Measurements from ENCODE around the gene NGEF. TPM values are rescaled to one million over a fixed set of nuclear protein-coding genes. Genes with fewer than 3 reads are reported as not detected.

NGEF gene
- total RNA-seq: 100 to 1,000 TPM in 1 of 4 donors, 10 to 100 TPM in 3; 46.1 to 105 (median 68.8) TPM

DNA sequence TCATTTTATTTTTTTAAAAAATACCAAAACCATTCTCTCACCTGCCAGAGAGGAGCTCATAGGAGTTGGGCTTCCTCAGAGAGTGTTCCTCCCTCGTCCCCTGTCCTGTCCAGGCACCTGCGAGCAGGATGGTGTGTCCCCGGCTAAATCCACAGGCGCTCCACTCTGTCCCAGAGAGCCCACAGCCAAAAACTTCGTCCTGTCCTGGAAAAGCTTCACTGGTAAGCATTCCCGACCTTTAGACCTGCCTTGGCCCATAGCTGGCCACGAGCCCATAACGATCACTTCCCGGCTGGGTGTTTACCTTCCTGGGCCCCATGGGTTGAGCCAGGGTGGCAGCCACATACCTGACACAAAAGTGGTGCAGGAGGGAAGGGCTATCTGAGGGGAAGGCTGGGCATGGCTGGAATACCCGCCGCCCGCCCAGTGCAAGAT is at the start of gene NGEF:
TSS of gene NGEF (minus strand) at position 230 of the 435 bp plus-strand sequence. CDS start 38,366 bp downstream, outside the sequence.
- peak; percentile 91 for DNase-seq
- Histone ChIP-seq H3K4me1 (peaks cover 0 to 18% (median 6%) of the 10 kb centered on the region in 4 donors), H3K36me3 (no peaks in the 10 kb centered on the region), H3K4me3 (peak within 1 kb of the TSS in 3 of 4 donors; percentile 17 to 47 (median 21)), H3K27ac (peak within 1 kb of the TSS; percentile 83 to 87 (median 84)), H3K9me3 (no peaks in the 10 kb centered on the region), H3K27me3 (no peaks in the 10 kb centered on the region)
- TF ChIP-seq CTCF (IDR thresholded peaks at IDR 0.05) (peak in 1 of 5 experiments; percentile 0), POLR2A (IDR thresholded peaks at IDR 0.05) (peak; percentile 51), EP300 (IDR thresholded peaks at IDR 0.05; ENCODE audit: low read depth) (no peak), POLR2AphosphoS5 (IDR thresholded peaks at IDR 0.05) (peak in 2 of 3 donors; percentile 63 to 75)
- WGBS, 2 donors (ENCODE audit: low coverage in 1 of 2): 55 to 56% methylated on average over 2 to 12 of the region's 12 CpGs
- in situ Hi-C loops (cut with MboI; ENCODE audit: low pct_ligation_motif_present in 1 of 4, low pct_unique_long_range_greater_than_20kb in 1 of 4, low sequenced_read_pairs in 3 of 4): no loop called here
- intact Hi-C loops (cut with DNase I; ENCODE audit: low total_unique reads): no loop called here

DNA sequence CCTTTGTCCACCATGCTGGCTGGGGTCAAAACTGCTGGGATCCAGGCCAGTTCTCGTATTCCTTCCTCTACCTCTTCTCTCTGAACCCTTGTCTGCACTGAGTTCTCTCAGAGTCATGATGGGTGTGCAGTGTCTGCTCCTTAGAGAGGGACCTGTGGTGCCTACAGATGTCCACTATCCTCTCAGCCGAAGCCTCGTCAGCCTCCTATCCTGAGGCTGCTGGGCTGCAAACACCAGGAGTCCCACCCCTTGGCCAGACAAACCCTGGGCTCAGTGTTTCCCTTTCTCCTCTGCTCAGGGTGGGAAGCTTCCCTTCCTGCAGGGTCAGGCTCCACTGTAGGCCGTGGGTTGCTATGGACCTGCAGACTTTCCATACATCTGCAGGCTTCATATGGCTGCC is 49.4 kb upstream of the NGEF start:
- Histone ChIP-seq H3K4me1 (peaks cover 0 to 37% (median 9%) of the 10 kb centered on the region in 4 donors), H3K4me3 (peak overlapping the region in 3 of 4 donors; percentile 29 to 56 (median 37))

GRCh38 chr2:233061591-233062450 is 48.8 kb upstream of the NGEF start:
- Histone ChIP-seq H3K4me1 (peaks cover 0 to 37% (median 9%) of the 10 kb centered on the region in 4 donors), H3K27me3 (no peaks in the 10 kb centered on the region), H3K27ac (peak overlapping the region; percentile 71 to 85 (median 82)), H3K9me3 (no peaks in the 10 kb centered on the region), H3K4me3 (peak overlapping the region in 3 of 4 donors; percentile 29 to 56 (median 37)), H3K36me3 (no peaks in the 10 kb centered on the region)
- TF ChIP-seq POLR2A (IDR thresholded peaks at IDR 0.05): no peak
- TF ChIP-seq CTCF (IDR thresholded peaks at IDR 0.05): peak in 1 of 5 experiments; percentile 16
- no peak for TF ChIP-seq EP300 (IDR thresholded peaks at IDR 0.05; ENCODE audit: low read depth)
- TF ChIP-seq POLR2AphosphoS5 (IDR thresholded peaks at IDR 0.05): peak; percentile 14 to 45 (median 22)
- in situ Hi-C loops (cut with MboI; ENCODE audit: low pct_ligation_motif_present in 1 of 4, low pct_unique_long_range_greater_than_20kb in 1 of 4, low sequenced_read_pairs in 3 of 4): no loop called here
- WGBS, 2 donors (ENCODE audit: low coverage in 1 of 2): 36% methylated on average over 12 of the region's 12 CpGs; no CpG with 5 or more reads in 1 of the 2 donors
- intact Hi-C loops (cut with DNase I; ENCODE audit: low total_unique reads): no loop called here
- DNase-seq: peak; percentile 65

More for the DNA sequence above, 49.4 kb upstream of the NGEF start:
- Histone ChIP-seq H3K9me3 (no peaks in the 10 kb centered on the region), H3K27ac (peak overlapping the region; percentile 71 to 85 (median 82)), H3K27me3 (no peaks in the 10 kb centered on the region), H3K36me3 (no peaks in the 10 kb centered on the region)
- WGBS, 2 donors (ENCODE audit: low coverage in 1 of 2): 59% methylated on average over 4 of the region's 4 CpGs; no CpG with 5 or more reads in 1 of the 2 donors
- in situ Hi-C loops (cut with MboI; ENCODE audit: low pct_ligation_motif_present in 1 of 4, low pct_unique_long_range_greater_than_20kb in 1 of 4, low sequenced_read_pairs in 3 of 4): no loop called here
- TF ChIP-seq POLR2AphosphoS5 (IDR thresholded peaks at IDR 0.05) (no peak), EP300 (IDR thresholded peaks at IDR 0.05; ENCODE audit: low read depth) (no peak), POLR2A (IDR thresholded peaks at IDR 0.05) (no peak), CTCF (IDR thresholded peaks at IDR 0.05) (no peak)
- no peak for DNase-seq
- intact Hi-C loops (cut with DNase I; ENCODE audit: low total_unique reads): no loop called here

DNA sequence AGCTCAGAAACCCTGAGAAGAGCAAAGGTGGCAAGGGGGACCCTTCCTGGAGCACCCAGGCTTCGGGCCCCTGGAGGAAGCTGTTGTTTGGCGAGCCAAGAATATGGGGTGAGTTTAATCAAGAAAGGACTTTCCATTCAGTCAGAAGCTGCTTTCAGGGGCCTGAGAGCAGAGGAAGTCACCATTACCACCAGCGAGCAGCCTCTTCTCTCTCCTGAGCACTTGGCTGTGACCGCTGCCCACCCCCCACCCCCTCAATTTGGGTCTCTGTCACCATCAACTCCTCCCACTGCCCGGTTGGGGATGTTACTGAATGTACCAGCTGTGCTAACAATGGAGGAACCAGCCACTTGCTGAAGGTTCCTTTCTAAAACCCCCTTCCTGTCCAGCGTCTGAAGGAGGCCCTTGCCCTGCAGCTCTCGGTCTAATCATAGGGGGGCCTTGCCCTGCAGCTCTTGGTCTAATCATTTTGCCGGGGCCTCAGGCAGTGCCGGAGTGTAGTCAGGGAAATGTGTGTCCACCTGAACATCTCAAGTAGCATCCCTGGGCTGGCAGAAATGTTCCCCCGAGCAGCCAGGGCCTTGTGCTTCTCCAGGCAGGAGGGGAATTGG is 48.0 kb upstream of the NGEF start:
- in situ Hi-C loops (cut with MboI; ENCODE audit: low pct_ligation_motif_present in 1 of 4, low pct_unique_long_range_greater_than_20kb in 1 of 4, low sequenced_read_pairs in 3 of 4) (no loop called here), intact Hi-C loops (cut with DNase I; ENCODE audit: low total_unique reads) (no loop called here)
- 64% methylated on average over 10 of the region's 10 CpGs; no CpG with 5 or more reads in 1 of the 2 donors for WGBS, 2 donors (ENCODE audit: low coverage in 1 of 2)
- Histone ChIP-seq H3K27ac (peak overlapping the region; percentile 71 to 85 (median 82)), H3K27me3 (no peaks in the 10 kb centered on the region), H3K9me3 (no peaks in the 10 kb centered on the region), H3K4me3 (peak overlapping the region in 3 of 4 donors; percentile 29 to 56 (median 37)), H3K4me1 (peaks cover 0 to 37% (median 9%) of the 10 kb centered on the region in 4 donors), H3K36me3 (no peaks in the 10 kb centered on the region)
- TF ChIP-seq CTCF (IDR thresholded peaks at IDR 0.05) (no peak), EP300 (IDR thresholded peaks at IDR 0.05; ENCODE audit: low read depth) (no peak), POLR2AphosphoS5 (IDR thresholded peaks at IDR 0.05) (no peak), POLR2A (IDR thresholded peaks at IDR 0.05) (peak; percentile 16)
- DNase-seq: no peak

All from transverse colon (tissue), 4 donors.